Body of pancreas (tissue), 4 donors: ENCODE results near the gene ERVW-1.

Source experiments
- POLR2A ChIP-seq, 3 donors: fragments of 450-650 bp; IDR thresholded peaks; one replicate each; pipeline ENCODE4 v1.6.1; 2016; ENCODE audit warnings: antibody characterized with exemption in 3 of 3, mild to moderate bottlenecking in 2 of 3
- TF ChIP-seq, protein P1 (sequence below), 7 experiments: fragments of 450-650 bp in 4 of 7; fragments of 200-600 bp in 3 of 7; sonication (generic) in 3 of 7; IDR thresholded peaks; one replicate each; pipeline ENCODE4 v1.5.1; 2016 to 2019; ENCODE audit warnings: antibody characterized with exemption in 7 of 7

DNA sequence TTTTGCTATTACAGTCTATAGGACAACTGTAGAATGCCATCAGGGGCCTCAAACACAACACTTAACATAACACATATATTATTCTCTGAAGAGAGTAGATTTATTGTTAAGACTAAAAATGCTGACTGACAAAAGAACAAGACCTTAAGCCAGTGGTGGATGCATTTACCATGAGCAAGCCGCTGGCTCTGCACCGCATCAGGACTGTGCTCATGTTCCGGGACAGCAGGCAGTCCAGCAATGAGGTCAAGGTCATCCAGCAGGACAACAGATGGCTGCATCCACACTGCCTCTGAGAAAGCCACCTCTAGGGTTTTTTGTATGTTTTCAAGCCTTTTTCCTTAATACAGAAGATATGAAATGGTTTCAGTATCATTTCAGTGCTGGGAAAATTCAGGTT is 26.8 kb upstream of the ERVW-1 start:
- TF ChIP-seq, protein P1, sequence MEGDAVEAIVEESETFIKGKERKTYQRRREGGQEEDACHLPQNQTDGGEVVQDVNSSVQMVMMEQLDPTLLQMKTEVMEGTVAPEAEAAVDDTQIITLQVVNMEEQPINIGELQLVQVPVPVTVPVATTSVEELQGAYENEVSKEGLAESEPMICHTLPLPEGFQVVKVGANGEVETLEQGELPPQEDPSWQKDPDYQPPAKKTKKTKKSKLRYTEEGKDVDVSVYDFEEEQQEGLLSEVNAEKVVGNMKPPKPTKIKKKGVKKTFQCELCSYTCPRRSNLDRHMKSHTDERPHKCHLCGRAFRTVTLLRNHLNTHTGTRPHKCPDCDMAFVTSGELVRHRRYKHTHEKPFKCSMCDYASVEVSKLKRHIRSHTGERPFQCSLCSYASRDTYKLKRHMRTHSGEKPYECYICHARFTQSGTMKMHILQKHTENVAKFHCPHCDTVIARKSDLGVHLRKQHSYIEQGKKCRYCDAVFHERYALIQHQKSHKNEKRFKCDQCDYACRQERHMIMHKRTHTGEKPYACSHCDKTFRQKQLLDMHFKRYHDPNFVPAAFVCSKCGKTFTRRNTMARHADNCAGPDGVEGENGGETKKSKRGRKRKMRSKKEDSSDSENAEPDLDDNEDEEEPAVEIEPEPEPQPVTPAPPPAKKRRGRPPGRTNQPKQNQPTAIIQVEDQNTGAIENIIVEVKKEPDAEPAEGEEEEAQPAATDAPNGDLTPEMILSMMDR (IDR thresholded peaks at IDR 0.05) = no peak
- TF ChIP-seq POLR2A (IDR thresholded peaks at IDR 0.05) = no peak
